ENCODE results near the gene EFNA4. TPM values are rescaled to one million over a fixed set of nuclear protein-coding genes. Genes with fewer than 3 reads are reported as not detected.
"Not testable (repeated sequence)": the region's sequence is repeated elsewhere in the genome, so short reads cannot be mapped to it uniquely, and the experiment has no call there.

The EFNA4 gene
- total RNA-seq, 1 experiment from 2014 or later = 17.0 TPM

- H3K4me1 ChIP-seq (ENCODE audit: insufficient read depth, low read length, poor library complexity, severe bottlenecking) = no peaks in the 10 kb centered on the region
- no peaks in the 10 kb centered on the region for H3K27me3 ChIP-seq (replicated peaks; ENCODE audit: insufficient read depth, low read depth, low read length, poor library complexity)
- TF ChIP-seq EZH2 (IDR thresholded peaks at IDR 0.05; ENCODE audit: borderline replicate concordance, low read depth, low read length, poor library complexity, severe bottlenecking) (no peak), CTCF (conservative IDR thresholded peaks at IDR 0.05; ENCODE audit: low read depth, low read length) (no peak)
- ChIA-PET CTCF (interaction anchor here (0.7 kb wide), 1 partner anchor 39 kb away, joined by 6 read pairs; the partner anchor contains the start of gene EFNA3), POLR2A (ENCODE audit: low non-redundant PET) (interaction anchor here (0.7 kb wide), 1 partner anchor 26 kb away, joined by 6 read pairs; no protein-coding TSS in a partner anchor)
- no peak for DNase-seq (ENCODE audit: low spot score)
- no peak overlapping the region for H3K27ac ChIP-seq (ENCODE audit: low read depth, low read length, poor library complexity, severe bottlenecking)
- H3K9me3 ChIP-seq (ENCODE audit: low read depth, low read length, poor library complexity, severe bottlenecking) = no peaks in the 10 kb centered on the region
- BruUV-seq (replicated peaks) = no TSS peak
- intact Hi-C loops (cut with micrococcal nuclease; ENCODE audit: unreplicated experiment) = no loop called here
- H3K36me3 ChIP-seq (ENCODE audit: insufficient read depth, low read length, poor library complexity, severe bottlenecking) = no peaks in the 10 kb centered on the region
- no peak overlapping the region for H3K4me3 ChIP-seq (ENCODE audit: low read depth, low read length, poor library complexity, severe bottlenecking)
Observed at GRCh38 chr1:155117610-155118009, 54.1 kb downstream of the EFNA4 start.

GRCh38 chr1:155118090-155118489 is 54.5 kb downstream of the EFNA4 start:
- CTCF ChIA-PET; H3K4me1 ChIP-seq (ENCODE audit: insufficient read depth, low read length, poor library complexity, severe bottlenecking); H3K4me3 ChIP-seq (ENCODE audit: low read depth, low read length, poor library complexity, severe bottlenecking); intact Hi-C loops (cut with micrococcal nuclease; ENCODE audit: unreplicated experiment); DNase-seq (ENCODE audit: low spot score); H3K27ac ChIP-seq (ENCODE audit: low read depth, low read length, poor library complexity, severe bottlenecking); H3K36me3 ChIP-seq (ENCODE audit: insufficient read depth, low read length, poor library complexity, severe bottlenecking); H3K9me3 ChIP-seq (ENCODE audit: low read depth, low read length, poor library complexity, severe bottlenecking); H3K27me3 ChIP-seq (replicated peaks; ENCODE audit: insufficient read depth, low read depth, low read length, poor library complexity); POLR2A ChIA-PET (ENCODE audit: low non-redundant PET); BruUV-seq (replicated peaks): not testable (repeated sequence)

Other genes with a start within 250 kb of the EFNA4 start
- 0.73 and 1.5 TPM in 2 replicates for gene KCNN3, start 193.5 kb upstream of the EFNA4 start, total RNA-seq (2021)
- 30.8 and 34.4 TPM in 2 replicates for gene PMVK, start 127.0 kb upstream of the EFNA4 start, total RNA-seq (2021)
- 12.7 and 20.8 TPM in 2 replicates for gene PBXIP1, start 107.6 kb upstream of the EFNA4 start, total RNA-seq (2021)
- gene PYGO2, start 102.0 kb upstream of the EFNA4 start, total RNA-seq (2021) = 46.3 and 48.5 TPM in 2 replicates
- gene SHC1, start 93.0 kb upstream of the EFNA4 start, total RNA-seq (2021) = 201 and 204 TPM in 2 replicates
- gene CKS1B, start 89.1 kb upstream of the EFNA4 start, total RNA-seq (2021) = 291 and 295 TPM in 2 replicates
- 82.4 and 84.2 TPM in 2 replicates for gene FLAD1, start 80.4 kb upstream of the EFNA4 start, total RNA-seq (2021)
- gene LENEP, start 70.2 kb upstream of the EFNA4 start, total RNA-seq (2021) = 1.4 and 1.7 TPM in 2 replicates
- 19.2 and 21.8 TPM in 2 replicates for gene ZBTB7B, start 60.9 kb upstream of the EFNA4 start, total RNA-seq (2021)
- gene DCST2, start 30.0 kb upstream of the EFNA4 start, total RNA-seq (2021) = 0.21 TPM in 1 of 2 replicates, not detected in the other
- gene DCST1, start 29.9 kb upstream of the EFNA4 start, total RNA-seq (2021) = not detected in 2 replicates
- gene ADAM15, start 12.4 kb upstream of the EFNA4 start, total RNA-seq (2021) = 36.3 and 48.5 TPM in 2 replicates
- gene EFNA3, start 15.1 kb downstream of the EFNA4 start, total RNA-seq (2021) = 5.8 and 8.9 TPM in 2 replicates
- gene EFNA1, start 64.1 kb downstream of the EFNA4 start, total RNA-seq (2021) = 0.90 and 1.0 TPM in 2 replicates
- gene SLC50A1, start 72.1 kb downstream of the EFNA4 start, total RNA-seq (2021) = 30.3 and 33.8 TPM in 2 replicates
- 34.0 and 37.4 TPM in 2 replicates for gene DPM3, start 76.8 kb downstream of the EFNA4 start, total RNA-seq (2021)
- 162 and 179 TPM in 2 replicates for gene KRTCAP2, start 109.6 kb downstream of the EFNA4 start, total RNA-seq (2021)
- gene TRIM46, start 110.1 kb downstream of the EFNA4 start, total RNA-seq (2021) = 5.1 and 6.2 TPM in 2 replicates
- 23.2 and 29.7 TPM in 2 replicates for gene THBS3, start 144.2 kb downstream of the EFNA4 start, total RNA-seq (2021)
- 65.2 and 75.9 TPM in 2 replicates for gene MTX1, start 145.0 kb downstream of the EFNA4 start, total RNA-seq (2021)
- gene ENTREP3, start 191.7 kb downstream of the EFNA4 start, total RNA-seq (2021) = 72.5 and 75.5 TPM in 2 replicates
- gene SCAMP3, start 198.6 kb downstream of the EFNA4 start, total RNA-seq (2021) = 109 and 115 TPM in 2 replicates
- 70.2 and 79.1 TPM in 2 replicates for gene CLK2, start 209.8 kb downstream of the EFNA4 start, total RNA-seq (2021)
- 11.3 and 12.2 TPM in 2 replicates for gene HCN3, start 213.7 kb downstream of the EFNA4 start, total RNA-seq (2021)
- not detected in 2 replicates for gene PKLR, start 237.7 kb downstream of the EFNA4 start, total RNA-seq (2021)
- 449 and 481 TPM in 2 replicates for gene FDPS, start 245.1 kb downstream of the EFNA4 start, total RNA-seq (2021)